Hepatocyte (in vitro differentiated cells): ENCODE data around the gene SLC39A11. TPM values are rescaled to one million over a fixed set of nuclear protein-coding genes. Genes with fewer than 3 reads are reported as not detected.

Experiments used
- DNase-seq: peaks from one replicate; pipeline ENCODE4 v3.0.0-alpha.2; 2016; ENCODE audit warnings: low spot score
- H2AFZ ChIP-seq: fragments of 200-600 bp; sonication (generic); 2 replicates; pipeline ENCODE4 v1.6.0; 2016; ENCODE audit warnings: antibody characterized with exemption, mild to moderate bottlenecking
- H3K27ac ChIP-seq: fragments of 200-600 bp; sonication (generic); 2 replicates; pipeline ENCODE4 v1.5.1; 2016; ENCODE audit warnings: mild to moderate bottlenecking
- H3K27me3 ChIP-seq: fragments of 200-600 bp; sonication (generic); 2 replicates; pipeline ENCODE4 v1.6.1; 2016
- H3K36me3 ChIP-seq: fragments of 200-600 bp; sonication (generic); replicated peaks from 2 replicates; pipeline ENCODE4 v1.5.1; 2016; ENCODE audit warnings: low read depth; ENCODE audit not compliant: insufficient read depth
- H3K4me1 ChIP-seq: fragments of 200-600 bp; sonication (generic); 2 replicates; pipeline ENCODE4 v1.5.1; 2016; ENCODE audit warnings: mild to moderate bottlenecking, moderate library complexity; ENCODE audit not compliant: insufficient read depth
- H3K4me2 ChIP-seq: fragments of 200-600 bp; sonication (generic); 2 replicates; pipeline ENCODE4 v1.6.0; 2016
- H3K4me3 ChIP-seq: fragments of 200-600 bp; sonication (generic); 2 replicates; pipeline ENCODE4 v1.5.1; 2016; ENCODE audit warnings: mild to moderate bottlenecking
- H3K79me2 ChIP-seq: fragments of 200-600 bp; sonication (generic); 2 replicates; pipeline ENCODE4 v1.6.0; 2017; ENCODE audit warnings: mild to moderate bottlenecking
- H3K9me2 ChIP-seq: fragments of 200-600 bp; sonication (generic); replicated peaks from 2 replicates; pipeline ENCODE4 v1.6.0; 2017; ENCODE audit warnings: mild to moderate bottlenecking; ENCODE audit not compliant: insufficient read depth
- H3K9me3 ChIP-seq: fragments of 200-600 bp; sonication (generic); 2 replicates; pipeline ENCODE4 v1.5.1; 2016; ENCODE audit warnings: low read depth, mild to moderate bottlenecking
- H4K20me1 ChIP-seq: fragments of 200-600 bp; sonication (generic); 2 replicates; pipeline ENCODE4 v1.6.0; 2016; ENCODE audit warnings: mild to moderate bottlenecking; ENCODE audit not compliant: insufficient read depth, poor library complexity, severe bottlenecking
- CTCF ChIP-seq: fragments of 200-600 bp; sonication (generic); IDR thresholded peaks from 2 replicates; pipeline ENCODE4 v1.5.1; 2016; ENCODE audit warnings: antibody characterized with exemption, mild to moderate bottlenecking; ENCODE audit not compliant: poor library complexity
- EZH2 ChIP-seq: fragments of 200-600 bp; sonication (generic); IDR thresholded peaks from 2 replicates; pipeline ENCODE4 v1.6.1; 2016; ENCODE audit warnings: antibody characterized with exemption, mild to moderate bottlenecking, borderline replicate concordance
- EZH2phosphoT487 ChIP-seq: fragments of 200-600 bp; sonication (generic); IDR thresholded peaks from one replicate; pipeline ENCODE4 v1.6.1; 2018; ENCODE audit warnings: antibody characterized with exemption, mild to moderate bottlenecking, low read depth, moderate library complexity; ENCODE audit not compliant: unreplicated experiment, severe bottlenecking
- WGBS: methylation state at CpG from one replicate; pipeline ENCODE4 v1.1.6; 2016; ENCODE audit warnings: low lambda C conversion rate; ENCODE audit errors: missing lambda C conversion rate; 5-methylcytosine and 5-hydroxymethylcytosine counted together
- polyA plus RNA-seq: library from polyadenylated mRNA; unstranded; fragments of >200 nt; fragmentation: Nextera tagmentation; extraction: Ambion mirVana; gene quantifications from 2 replicates; pipeline ENCODE4 v1.2.1, GENCODE V29; 2016
- total RNA-seq: library from RNA; depleted of rRNA; stranded (reverse); fragments of >200 nt; gene quantifications from 2 replicates; pipeline ENCODE4 v1.2.3, GENCODE V29; 2014

The SLC39A11 gene
- total and polyA plus RNA-seq, 2 experiments from 2014 or later: 37.7 to 39.1 TPM

GRCh38 chr17:72860778-72861177 is 231.7 kb downstream of the SLC39A11 start:
- Histone ChIP-seq H3K4me3 (no peak overlapping the region), H3K4me2 (no peak overlapping the region), H3K27me3 (no peaks in the 10 kb centered on the region), H3K9me2 (no peaks in the 10 kb centered on the region), H3K4me1 (no peaks in the 10 kb centered on the region), H4K20me1 (no peaks in the 10 kb centered on the region), H3K79me2 (no peaks in the 10 kb centered on the region), H3K27ac (no peak overlapping the region), H3K36me3 (no peaks in the 10 kb centered on the region), H2AFZ (no peak overlapping the region), H3K9me3 (no peaks in the 10 kb centered on the region)
- TF ChIP-seq CTCF (no peak), EZH2 (no peak), EZH2phosphoT487 (no peak)
- 84% methylated on average over 5 of the region's 5 CpGs for WGBS
- no peak for DNase-seq

GRCh38 chr17:72858826-72859495 is 233.5 kb downstream of the SLC39A11 start:
- Histone ChIP-seq H3K27ac (no peak overlapping the region), H3K27me3 (no peaks in the 10 kb centered on the region), H3K4me1 (no peaks in the 10 kb centered on the region), H3K36me3 (no peaks in the 10 kb centered on the region), H4K20me1 (no peaks in the 10 kb centered on the region), H3K9me2 (no peaks in the 10 kb centered on the region), H3K4me3 (no peak overlapping the region), H3K4me2 (no peak overlapping the region), H3K79me2 (no peaks in the 10 kb centered on the region), H2AFZ (no peak overlapping the region), H3K9me3 (no peaks in the 10 kb centered on the region)
- no peak for DNase-seq
- TF ChIP-seq CTCF (no peak), EZH2phosphoT487 (no peak), EZH2 (no peak)

GRCh38 chr17:72853440-72854415 is 238.8 kb downstream of the SLC39A11 start:
- Histone ChIP-seq H3K9me3 (no peaks in the 10 kb centered on the region), H3K27ac (no peak overlapping the region), H3K9me2 (no peaks in the 10 kb centered on the region), H3K4me3 (no peak overlapping the region), H2AFZ (no peak overlapping the region), H3K79me2 (no peaks in the 10 kb centered on the region), H4K20me1 (no peaks in the 10 kb centered on the region), H3K4me1 (no peaks in the 10 kb centered on the region), H3K36me3 (no peaks in the 10 kb centered on the region), H3K4me2 (no peak overlapping the region), H3K27me3 (no peaks in the 10 kb centered on the region)
- DNase-seq: no peak
- TF ChIP-seq EZH2phosphoT487 (no peak), CTCF (no peak), EZH2 (no peak)
- 76% methylated on average over 17 of the region's 17 CpGs for WGBS
